Caco-2 (cell line): Measurements from ENCODE around the gene ADARB1. TPM values are rescaled to one million over a fixed set of nuclear protein-coding genes. Genes with fewer than 3 reads are reported as not detected.

Experiments
- BruUV-seq: library from RNA; stranded (reverse); fragments of 400-500 nt; replicated peaks from 2 replicates; lab custom pipeline; 2021; lab: Mats Ljungman, UMichigan
- CTCF ChIA-PET: fragments of 300-600 bp; sonication (Branson Sonifier 250); formaldehyde crosslinking; loops from one replicate; lab custom pipeline; 2022; ENCODE audit warnings: antibody characterized with exemption; lab: Charles Lee
- POLR2A ChIA-PET: fragments of 300-600 bp; sonication (Branson Sonifier 250); formaldehyde crosslinking; loops from one replicate; lab custom pipeline; 2022; ENCODE audit warnings: antibody characterized with exemption; lab: Charles Lee
- DNase-seq, 2 experiments: peaks; one replicate each; pipeline versions ENCODE4 v3.0.0 to v3.0.0-alpha.2; 2020 to 2022
- H3K27me3 ChIP-seq: replicated peaks from 2 replicates; pipeline ENCODE4 v1.6.0; 2011; ENCODE audit warnings: low read length; ENCODE audit not compliant: control insufficient read depth, insufficient read depth
- H3K36me3 ChIP-seq: 2 replicates; pipeline ENCODE4 v1.5.1; 2011; ENCODE audit warnings: low read length; ENCODE audit not compliant: control insufficient read depth, insufficient read depth
- H3K4me1 ChIP-seq: fragments of 250-450 bp; sonication (Bioruptor Pico); 2 replicates; pipeline ENCODE4 v1.5.1; 2020; ENCODE audit warnings: mild to moderate bottlenecking
- H3K4me3 ChIP-seq: 2 replicates; pipeline ENCODE4 v1.5.1; 2011; ENCODE audit warnings: low read depth, mild to moderate bottlenecking, control low read depth, low read length
- H3K9me3 ChIP-seq: fragments of 250-450 bp; sonication (Bioruptor Pico); 2 replicates; pipeline ENCODE4 v1.5.1; 2020; ENCODE audit warnings: mild to moderate bottlenecking, moderate library complexity
- H3K27ac Mint-ChIP-seq: one replicate; pipeline ENCODE4 v1.8.0; 2022; ENCODE audit warnings: mixed read lengths; ENCODE audit not compliant: unreplicated experiment
- H3K27me3 Mint-ChIP-seq: one replicate; pipeline ENCODE4 v1.8.0; 2022; ENCODE audit warnings: mixed read lengths; ENCODE audit not compliant: insufficient read depth, unreplicated experiment
- H3K36me3 Mint-ChIP-seq: one replicate; pipeline ENCODE4 v1.8.0; 2022; ENCODE audit warnings: mild to moderate bottlenecking, mixed read lengths; ENCODE audit not compliant: insufficient read depth, unreplicated experiment
- H3K4me1 Mint-ChIP-seq: one replicate; pipeline ENCODE4 v1.8.0; 2022; ENCODE audit warnings: low read depth, mixed read lengths; ENCODE audit not compliant: unreplicated experiment
- H3K4me3 Mint-ChIP-seq: one replicate; pipeline ENCODE4 v1.8.0; 2022; ENCODE audit warnings: mild to moderate bottlenecking, moderate library complexity, mixed read lengths; ENCODE audit not compliant: unreplicated experiment
- H3K9me3 Mint-ChIP-seq: one replicate; pipeline ENCODE4 v1.8.0; 2022; ENCODE audit warnings: mixed read lengths; ENCODE audit not compliant: unreplicated experiment
- intact Hi-C: fragments of 100-400 bp; cut with micrococcal nuclease; formaldehyde crosslinking; loops from one replicate; pipeline ENCODE4 v1.10.0; 2022; ENCODE audit not compliant: unreplicated experiment
- total RNA-seq: library from RNA; stranded (reverse); gene quantifications from 2 replicates; pipeline ENCODE4 v1.2.3, GENCODE V29; 2022
- TF ChIP-seq, protein P1 (sequence below), 2 experiments: fragments of 200-600 bp in 1 of 2; IDR thresholded peaks; 1 replicate in 1 of 2; 2 replicates in 1 of 2; pipeline versions ENCODE4 v1.5.1 to v1.8.0; 2011 to 2022; ENCODE audit warnings: antibody characterized with exemption in 1 of 2, control low read depth in 1 of 2, inconsistent platforms in 1 of 2, low read depth in 1 of 2, low read length in 1 of 2, mild to moderate bottlenecking in 1 of 2, moderate library complexity in 1 of 2; ENCODE audit not compliant: insufficient read depth in 1 of 2, severe bottlenecking in 1 of 2, unreplicated experiment in 1 of 2

ADARB1 gene
- total RNA-seq, 1 experiment from 2014 or later: 25.4 TPM

DNA sequence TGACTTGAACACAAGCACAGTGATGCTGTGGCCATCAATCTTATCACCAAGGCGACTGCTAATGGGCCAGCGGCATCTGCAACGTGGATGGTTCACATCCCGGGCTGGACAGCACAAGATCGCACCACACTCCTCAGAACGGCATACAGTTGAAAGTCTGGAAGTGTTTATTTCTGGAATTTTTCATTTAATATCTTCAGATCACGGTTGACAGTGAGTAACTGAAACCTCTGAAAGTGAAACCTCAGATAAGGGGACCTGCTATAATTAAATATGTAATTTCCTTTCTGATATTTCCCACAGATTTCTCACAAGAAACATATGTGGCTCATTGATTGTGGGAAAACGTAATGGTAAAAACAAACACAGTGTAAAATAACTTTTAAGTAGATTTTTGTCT lies 129.6 kb downstream of the ADARB1 start:
- H3K4me1 ChIP-seq: no peaks in the 10 kb centered on the region
- H3K27me3 ChIP-seq: no peaks in the 10 kb centered on the region
- no TSS peak for BruUV-seq
- H3K36me3 Mint-ChIP-seq: peaks cover 7% of the 10 kb centered on the region
- no peak overlapping the region for H3K4me3 ChIP-seq
- TF ChIP-seq, protein P1, sequence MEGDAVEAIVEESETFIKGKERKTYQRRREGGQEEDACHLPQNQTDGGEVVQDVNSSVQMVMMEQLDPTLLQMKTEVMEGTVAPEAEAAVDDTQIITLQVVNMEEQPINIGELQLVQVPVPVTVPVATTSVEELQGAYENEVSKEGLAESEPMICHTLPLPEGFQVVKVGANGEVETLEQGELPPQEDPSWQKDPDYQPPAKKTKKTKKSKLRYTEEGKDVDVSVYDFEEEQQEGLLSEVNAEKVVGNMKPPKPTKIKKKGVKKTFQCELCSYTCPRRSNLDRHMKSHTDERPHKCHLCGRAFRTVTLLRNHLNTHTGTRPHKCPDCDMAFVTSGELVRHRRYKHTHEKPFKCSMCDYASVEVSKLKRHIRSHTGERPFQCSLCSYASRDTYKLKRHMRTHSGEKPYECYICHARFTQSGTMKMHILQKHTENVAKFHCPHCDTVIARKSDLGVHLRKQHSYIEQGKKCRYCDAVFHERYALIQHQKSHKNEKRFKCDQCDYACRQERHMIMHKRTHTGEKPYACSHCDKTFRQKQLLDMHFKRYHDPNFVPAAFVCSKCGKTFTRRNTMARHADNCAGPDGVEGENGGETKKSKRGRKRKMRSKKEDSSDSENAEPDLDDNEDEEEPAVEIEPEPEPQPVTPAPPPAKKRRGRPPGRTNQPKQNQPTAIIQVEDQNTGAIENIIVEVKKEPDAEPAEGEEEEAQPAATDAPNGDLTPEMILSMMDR (IDR thresholded peaks at IDR 0.05; ENCODE audit: insufficient read depth in 1 of 2, low read depth in 1 of 2, low read length in 1 of 2, severe bottlenecking in 1 of 2, unreplicated experiment in 1 of 2): no peak
- no peaks in the 10 kb centered on the region for H3K9me3 Mint-ChIP-seq
- CTCF ChIA-PET: no interaction called here
- H3K27me3 Mint-ChIP-seq: no peaks in the 10 kb centered on the region
- POLR2A ChIA-PET: no interaction called here
- intact Hi-C loops: no loop called here
- no peaks in the 10 kb centered on the region for H3K36me3 ChIP-seq
- no peaks in the 10 kb centered on the region for H3K4me1 Mint-ChIP-seq
- H3K4me3 Mint-ChIP-seq: no peak overlapping the region
- no peaks in the 10 kb centered on the region for H3K9me3 ChIP-seq
- no peak for DNase-seq
- H3K27ac Mint-ChIP-seq: no peak overlapping the region

DNA sequence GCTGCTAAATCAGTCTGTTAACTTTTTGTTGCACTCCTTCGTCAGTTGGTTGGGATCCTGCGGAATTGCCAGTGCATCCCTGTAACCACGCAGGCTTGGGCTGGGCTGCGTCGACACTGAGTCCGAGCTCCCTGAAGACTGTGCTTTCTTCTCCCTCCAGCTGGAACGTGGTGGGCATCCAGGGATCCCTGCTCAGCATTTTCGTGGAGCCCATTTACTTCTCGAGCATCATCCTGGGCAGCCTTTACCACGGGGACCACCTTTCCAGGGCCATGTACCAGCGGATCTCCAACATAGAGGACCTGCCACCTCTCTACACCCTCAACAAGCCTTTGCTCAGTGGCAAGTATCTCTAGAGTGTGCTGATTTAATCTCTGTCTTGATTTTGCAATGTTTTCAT lies 130.0 kb downstream of the ADARB1 start:
- CTCF ChIA-PET: no interaction called here
- H3K9me3 ChIP-seq: no peaks in the 10 kb centered on the region
- no peaks in the 10 kb centered on the region for H3K36me3 ChIP-seq
- no peaks in the 10 kb centered on the region for H3K9me3 Mint-ChIP-seq
- BruUV-seq: no TSS peak
- intact Hi-C loops: no loop called here
- H3K4me3 ChIP-seq: no peak overlapping the region
- no peaks in the 10 kb centered on the region for H3K27me3 Mint-ChIP-seq
- H3K4me1 ChIP-seq: no peaks in the 10 kb centered on the region
- TF ChIP-seq, protein P1 (IDR thresholded peaks at IDR 0.05; ENCODE audit: insufficient read depth in 1 of 2, low read depth in 1 of 2, low read length in 1 of 2, severe bottlenecking in 1 of 2, unreplicated experiment in 1 of 2): no peak
- no peak overlapping the region for H3K27ac Mint-ChIP-seq
- H3K4me1 Mint-ChIP-seq: no peaks in the 10 kb centered on the region
- no peak for DNase-seq
- no peak overlapping the region for H3K4me3 Mint-ChIP-seq
- peaks cover 8% of the 10 kb centered on the region for H3K36me3 Mint-ChIP-seq
- POLR2A ChIA-PET: no interaction called here
- no peaks in the 10 kb centered on the region for H3K27me3 ChIP-seq

DNA sequence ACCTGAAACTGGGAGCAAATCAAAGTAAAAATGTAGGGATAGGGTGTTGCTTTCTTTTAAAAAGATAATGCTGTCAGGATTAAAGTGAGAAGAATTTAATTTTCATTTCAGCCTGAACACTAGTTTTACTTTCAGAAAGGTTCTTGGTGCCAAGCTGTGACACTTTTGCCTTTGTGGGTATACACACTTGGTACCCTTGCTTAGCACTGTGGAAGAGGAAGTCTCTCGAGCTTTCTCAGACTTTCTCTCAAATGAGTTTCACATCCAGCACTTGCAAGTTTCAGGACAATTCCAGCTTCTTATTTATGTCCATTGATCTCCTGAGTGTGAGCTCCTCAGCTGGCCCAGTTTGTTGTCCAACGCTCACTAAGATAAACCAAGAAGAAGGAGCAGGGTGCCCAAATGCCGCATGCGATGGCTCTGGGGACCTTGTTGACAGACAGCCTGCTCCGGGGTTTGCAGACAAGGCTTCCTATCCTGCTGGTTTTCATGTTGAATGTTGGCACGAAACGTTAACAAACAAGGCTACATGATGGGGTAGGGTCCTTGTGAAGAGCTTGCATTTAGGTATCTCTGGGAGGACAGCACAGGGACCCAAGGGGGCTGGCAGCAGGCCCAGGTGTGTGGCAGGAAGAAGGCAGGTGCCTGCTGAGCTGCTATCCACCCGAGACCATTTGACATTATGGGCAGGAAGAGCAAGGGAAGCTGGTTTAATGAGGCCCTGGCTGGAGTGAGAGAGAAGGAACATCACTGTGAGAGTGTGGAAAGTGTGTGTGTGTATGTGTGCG lies 133.7 kb downstream of the ADARB1 start:
- CTCF ChIA-PET: no interaction called here
- no peak overlapping the region for H3K4me3 Mint-ChIP-seq
- Histone ChIP-seq H3K4me3 (no peak overlapping the region), H3K36me3 (no peaks in the 10 kb centered on the region), H3K27me3 (no peaks in the 10 kb centered on the region), H3K9me3 (no peaks in the 10 kb centered on the region), H3K4me1 (no peaks in the 10 kb centered on the region)
- no peak for DNase-seq
- H3K9me3 Mint-ChIP-seq: no peaks in the 10 kb centered on the region
- intact Hi-C loops: no loop called here
- TF ChIP-seq, protein P1 (IDR thresholded peaks at IDR 0.05; ENCODE audit: insufficient read depth in 1 of 2, low read depth in 1 of 2, low read length in 1 of 2, severe bottlenecking in 1 of 2, unreplicated experiment in 1 of 2): no peak
- H3K36me3 Mint-ChIP-seq: peaks cover 5% of the 10 kb centered on the region
- no TSS peak for BruUV-seq
- POLR2A ChIA-PET: no interaction called here
- no peaks in the 10 kb centered on the region for H3K27me3 Mint-ChIP-seq
- no peak overlapping the region for H3K27ac Mint-ChIP-seq
- H3K4me1 Mint-ChIP-seq: no peaks in the 10 kb centered on the region
